Calu3 (cell line): ENCODE measurements around the gene EDN1. TPM values are rescaled to one million over a fixed set of nuclear protein-coding genes. Genes with fewer than 3 reads are reported as not detected.
"Not testable (repeated sequence)": the region's sequence is repeated elsewhere in the genome, so short reads cannot be mapped to it uniquely, and the experiment has no call there.

ENCODE experiments used
- BruUV-seq: library from RNA; stranded (reverse); fragments of 400-500 nt; replicated peaks from 2 replicates; lab custom pipeline; 2021; lab: Mats Ljungman, UMichigan
- CTCF ChIA-PET: fragments of 300-600 bp; sonication (Branson Sonifier 250); formaldehyde crosslinking; loops from one replicate; lab custom pipeline; 2022; ENCODE audit warnings: antibody characterized with exemption; lab: Charles Lee
- DNase-seq: peaks from one replicate; pipeline ENCODE4 v3.0.0; 2022
- H3K27ac Mint-ChIP-seq: one replicate; pipeline ENCODE4 v1.8.0; 2022; ENCODE audit warnings: mixed read lengths; ENCODE audit not compliant: unreplicated experiment
- H3K27me3 Mint-ChIP-seq: one replicate; pipeline ENCODE4 v1.8.0; 2022; ENCODE audit warnings: mixed read lengths; ENCODE audit not compliant: unreplicated experiment
- H3K36me3 Mint-ChIP-seq: one replicate; pipeline ENCODE4 v1.8.0; 2022; ENCODE audit warnings: mild to moderate bottlenecking, moderate library complexity, mixed read lengths; ENCODE audit not compliant: insufficient read depth, unreplicated experiment
- H3K4me1 Mint-ChIP-seq: one replicate; pipeline ENCODE4 v1.8.0; 2022; ENCODE audit warnings: mild to moderate bottlenecking, low read depth, mixed read lengths; ENCODE audit not compliant: unreplicated experiment
- H3K4me3 Mint-ChIP-seq: one replicate; pipeline ENCODE4 v1.8.0; 2022; ENCODE audit warnings: mild to moderate bottlenecking, low read depth, moderate library complexity, mixed read lengths; ENCODE audit not compliant: unreplicated experiment
- H3K9me3 Mint-ChIP-seq: one replicate; pipeline ENCODE4 v1.8.0; 2022; ENCODE audit warnings: low read depth, mixed read lengths; ENCODE audit not compliant: unreplicated experiment
- CTCF ChIP-seq: fragments of 200-600 bp; IDR thresholded peaks from one replicate; pipeline ENCODE4 v1.8.0; 2022; ENCODE audit warnings: antibody characterized with exemption; ENCODE audit not compliant: unreplicated experiment
- intact Hi-C: fragments of 100-400 bp; cut with micrococcal nuclease; formaldehyde crosslinking; loops from one replicate; pipeline ENCODE4 v1.10.0; 2022; ENCODE audit not compliant: unreplicated experiment
- total RNA-seq: library from RNA; stranded (reverse); gene quantifications from 2 replicates; pipeline ENCODE4 v1.2.3, GENCODE V29; 2022

EDN1 gene
- total RNA-seq, 1 experiment from 2014 or later: 40.6 TPM

- DNase-seq: no peak
Observed at GRCh38 chr6:12318749-12319148, 28.6 kb downstream of the EDN1 start.

GRCh38 chr6:12320074-12320473 is 29.9 kb downstream of the EDN1 start:
- not testable (repeated sequence) for H3K36me3 Mint-ChIP-seq

More at GRCh38 chr6:12318749-12319148, 28.6 kb downstream of the EDN1 start:
- TF ChIP-seq CTCF: no peak
- intact Hi-C loops: no loop called here
- Mint-ChIP-seq H3K27ac (no peak overlapping the region), H3K4me1 (peaks cover 18% of the 10 kb centered on the region), H3K27me3 (no peaks in the 10 kb centered on the region), H3K4me3 (no peak overlapping the region), H3K36me3 (peaks cover 16% of the 10 kb centered on the region), H3K9me3 (peaks cover 5% of the 10 kb centered on the region)
- no TSS peak for BruUV-seq
- CTCF ChIA-PET: no interaction called here

GRCh38 chr6:12324099-12324498 is 33.9 kb downstream of the EDN1 start:
- no TSS peak for BruUV-seq
- peaks cover 9% of the 10 kb centered on the region for H3K36me3 Mint-ChIP-seq
- CTCF ChIA-PET: interaction anchor here (0.6 to 1.5 kb wide), 14 partner anchors 10 to 311 kb away, joined by 3 to 11 read pairs (median 4); partner anchors contain the start of gene EDN1
- peak; percentile 68 for DNase-seq
- H3K27me3 Mint-ChIP-seq: no peaks in the 10 kb centered on the region
- intact Hi-C loops: no loop called here
- H3K9me3 Mint-ChIP-seq: peaks cover 3% of the 10 kb centered on the region
- peaks cover 28% of the 10 kb centered on the region for H3K4me1 Mint-ChIP-seq
- no peak overlapping the region for H3K4me3 Mint-ChIP-seq
- TF ChIP-seq CTCF: no peak
- H3K27ac Mint-ChIP-seq: peak overlapping the region; percentile 91

More at GRCh38 chr6:12320074-12320473, 29.9 kb downstream of the EDN1 start:
- BruUV-seq, intact Hi-C loops, H3K4me1 Mint-ChIP-seq, H3K9me3 Mint-ChIP-seq, H3K27me3 Mint-ChIP-seq, H3K4me3 Mint-ChIP-seq, DNase-seq, H3K27ac Mint-ChIP-seq: not testable (repeated sequence)
- CTCF ChIA-PET: interaction anchor here (0.7 kb wide), 1 partner anchor 549 kb away, joined by 5 read pairs; no protein-coding TSS in a partner anchor

GRCh38 chr6:12324748-12325147 is 34.6 kb downstream of the EDN1 start:
- intact Hi-C loops: no loop called here
- Mint-ChIP-seq H3K9me3 (peaks cover 3% of the 10 kb centered on the region), H3K36me3 (peaks cover 12% of the 10 kb centered on the region), H3K4me3 (no peak overlapping the region), H3K27ac (peak overlapping the region; percentile 91), H3K4me1 (peaks cover 34% of the 10 kb centered on the region), H3K27me3 (no peaks in the 10 kb centered on the region)
- no peak for DNase-seq
- TSS peak; percentile 98 for BruUV-seq
- TF ChIP-seq CTCF: no peak
- CTCF ChIA-PET: interaction anchor here (0.8 to 1.5 kb wide), 8 partner anchors 11 to 233 kb away, joined by 3 to 11 read pairs (median 4); partner anchors contain the start of gene EDN1

DNA sequence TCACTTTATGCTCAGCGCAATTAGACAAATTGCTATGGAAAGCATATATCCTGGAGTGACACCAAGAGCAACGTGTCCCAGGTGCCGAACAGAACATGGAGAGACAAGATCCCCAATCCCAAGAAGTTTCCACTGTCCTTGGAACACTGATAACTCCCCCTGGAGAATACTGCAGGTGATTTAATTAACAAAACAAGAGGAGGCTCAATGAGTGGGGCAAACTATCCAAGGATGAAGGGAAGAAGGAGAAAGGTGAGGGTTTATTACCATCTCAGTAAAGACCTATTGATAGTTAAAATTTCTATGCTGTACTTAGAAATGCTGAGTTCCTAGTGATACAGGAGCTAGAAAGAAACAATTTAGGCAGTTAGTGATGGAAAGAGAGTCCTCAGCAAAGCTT is 35.7 kb downstream of the EDN1 start:
- CTCF ChIA-PET: no interaction called here

More for the DNA sequence above, 35.7 kb downstream of the EDN1 start:
- no peak for TF ChIP-seq CTCF
- Mint-ChIP-seq H3K27me3 (no peaks in the 10 kb centered on the region), H3K4me3 (no peak overlapping the region), H3K27ac (peak overlapping the region; percentile 91), H3K9me3 (peaks cover under 1% of the 10 kb centered on the region), H3K36me3 (peaks cover 12% of the 10 kb centered on the region), H3K4me1 (peaks cover 34% of the 10 kb centered on the region)
- no peak for DNase-seq
- intact Hi-C loops: no loop called here
- BruUV-seq: no TSS peak
